ENCODE measurements around the gene OSBPL2.

DNA sequence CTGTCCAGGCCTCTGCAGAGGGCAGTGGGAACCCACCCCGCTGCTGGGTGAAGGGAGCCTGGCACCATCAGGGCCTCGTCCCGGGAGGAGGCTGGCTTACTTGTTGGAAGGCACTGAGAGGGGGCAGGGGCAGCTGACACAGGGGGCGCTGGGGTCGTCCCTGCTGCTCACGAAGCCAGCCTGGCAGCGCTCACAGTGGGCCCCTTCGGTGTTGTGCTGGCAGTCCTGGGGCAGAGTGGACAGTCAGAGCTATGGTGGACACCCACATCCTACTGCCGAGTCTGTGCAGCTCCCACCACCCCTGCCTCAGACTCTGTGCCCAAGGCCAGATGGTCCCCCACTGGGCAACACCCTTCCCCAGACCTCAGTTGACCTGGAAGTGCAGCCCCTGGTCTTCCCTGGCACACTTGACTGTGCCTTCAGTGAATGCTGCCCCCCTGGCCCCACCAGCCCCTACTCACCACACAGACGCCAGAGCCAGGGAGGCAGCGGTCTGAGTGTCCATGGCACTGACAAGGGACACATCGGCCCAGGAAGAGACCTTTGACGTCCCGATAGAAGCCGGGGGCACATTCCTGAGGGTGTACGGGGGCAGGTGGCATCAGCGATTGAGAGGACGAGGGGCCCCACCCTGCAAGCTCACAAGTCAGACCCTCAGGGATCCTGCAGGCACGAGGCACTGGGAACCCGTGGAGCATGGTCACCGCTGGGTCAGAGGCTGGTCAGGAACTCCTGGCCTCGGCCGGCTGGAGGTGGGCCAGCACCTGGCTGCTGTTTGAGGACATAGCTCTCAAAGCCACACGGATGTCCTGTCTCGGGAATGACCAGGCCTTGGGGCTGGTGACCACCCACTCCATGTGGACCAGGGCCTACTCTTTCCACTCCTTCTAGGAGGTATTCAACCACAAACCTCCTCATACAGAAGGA lies 85.9 kb downstream of the OSBPL2 start:
- TF ChIP-seq, protein P1, sequence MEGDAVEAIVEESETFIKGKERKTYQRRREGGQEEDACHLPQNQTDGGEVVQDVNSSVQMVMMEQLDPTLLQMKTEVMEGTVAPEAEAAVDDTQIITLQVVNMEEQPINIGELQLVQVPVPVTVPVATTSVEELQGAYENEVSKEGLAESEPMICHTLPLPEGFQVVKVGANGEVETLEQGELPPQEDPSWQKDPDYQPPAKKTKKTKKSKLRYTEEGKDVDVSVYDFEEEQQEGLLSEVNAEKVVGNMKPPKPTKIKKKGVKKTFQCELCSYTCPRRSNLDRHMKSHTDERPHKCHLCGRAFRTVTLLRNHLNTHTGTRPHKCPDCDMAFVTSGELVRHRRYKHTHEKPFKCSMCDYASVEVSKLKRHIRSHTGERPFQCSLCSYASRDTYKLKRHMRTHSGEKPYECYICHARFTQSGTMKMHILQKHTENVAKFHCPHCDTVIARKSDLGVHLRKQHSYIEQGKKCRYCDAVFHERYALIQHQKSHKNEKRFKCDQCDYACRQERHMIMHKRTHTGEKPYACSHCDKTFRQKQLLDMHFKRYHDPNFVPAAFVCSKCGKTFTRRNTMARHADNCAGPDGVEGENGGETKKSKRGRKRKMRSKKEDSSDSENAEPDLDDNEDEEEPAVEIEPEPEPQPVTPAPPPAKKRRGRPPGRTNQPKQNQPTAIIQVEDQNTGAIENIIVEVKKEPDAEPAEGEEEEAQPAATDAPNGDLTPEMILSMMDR (IDR thresholded peaks at IDR 0.05), result no peak
- no peak for TF ChIP-seq POLR2A (IDR thresholded peaks at IDR 0.05)

Measured in vagina (tissue), 2 donors.